ENCODE data around the gene SSTR5.
A peak's percentile ranks its signal among the peaks of the same experiment; 100 is the strongest.
"Not testable (repeated sequence)": the region's sequence is repeated elsewhere in the genome, so short reads cannot be mapped to it uniquely, and the experiment has no call there.

The SSTR5 gene

DNA sequence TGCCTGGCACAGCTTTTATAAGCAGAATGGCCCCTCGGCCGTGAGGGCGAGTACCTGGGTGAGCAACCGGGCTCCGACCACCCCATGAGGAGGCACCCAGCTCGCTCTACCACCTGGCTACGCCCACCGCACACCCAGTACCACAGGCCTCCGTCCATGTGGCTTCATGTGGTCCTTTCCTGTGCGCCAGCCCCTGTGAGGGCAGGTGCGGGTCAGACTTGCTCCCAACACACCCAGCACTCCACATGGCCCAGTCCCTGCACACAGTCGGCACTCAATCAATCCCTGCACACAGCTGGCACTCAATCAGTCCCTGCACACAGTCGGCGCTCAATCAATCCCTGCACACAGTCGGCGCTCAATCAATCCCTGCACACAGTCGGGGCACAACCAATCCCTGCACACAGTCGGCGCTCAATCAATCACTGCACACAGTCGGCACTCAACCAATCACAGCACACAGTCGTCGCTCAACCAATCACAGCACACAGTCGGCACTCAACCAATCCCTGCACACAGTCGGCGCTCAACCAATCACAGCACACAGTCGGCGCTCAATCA, 19.5 kb downstream of the SSTR5 start:
- H3K4me2 ChIP-seq: no peak overlapping the region
- H4K20me1 ChIP-seq: peaks cover 0 to 37% (median 27%) of the 10 kb centered on the region in 11 experiments; a peak in 15 of 22 replicates
- H3K36me3 ChIP-seq: no peaks in the 10 kb centered on the region
- H3K4me3 ChIP-seq: no peak overlapping the region
- peaks cover 62 to 88% (median 74%) of the 10 kb centered on the region in 11 experiments for H3K27me3 ChIP-seq
- no peak for TF ChIP-seq Cebpa-rat (IDR thresholded peaks at IDR 0.05)
- H3K4me1 ChIP-seq: peaks cover 7 to 49% (median 32%) of the 10 kb centered on the region in 10 experiments; a peak in 19 of 20 replicates
- H3K27ac ChIP-seq: no peak overlapping the region
- H3K9me3 ChIP-seq (replicated peaks in 1 of 11): peaks cover 0 to 26% (median 8%) of the 10 kb centered on the region in 11 experiments; a peak in 16 of 22 replicates
- no peak overlapping the region for H3K9ac ChIP-seq

DNA sequence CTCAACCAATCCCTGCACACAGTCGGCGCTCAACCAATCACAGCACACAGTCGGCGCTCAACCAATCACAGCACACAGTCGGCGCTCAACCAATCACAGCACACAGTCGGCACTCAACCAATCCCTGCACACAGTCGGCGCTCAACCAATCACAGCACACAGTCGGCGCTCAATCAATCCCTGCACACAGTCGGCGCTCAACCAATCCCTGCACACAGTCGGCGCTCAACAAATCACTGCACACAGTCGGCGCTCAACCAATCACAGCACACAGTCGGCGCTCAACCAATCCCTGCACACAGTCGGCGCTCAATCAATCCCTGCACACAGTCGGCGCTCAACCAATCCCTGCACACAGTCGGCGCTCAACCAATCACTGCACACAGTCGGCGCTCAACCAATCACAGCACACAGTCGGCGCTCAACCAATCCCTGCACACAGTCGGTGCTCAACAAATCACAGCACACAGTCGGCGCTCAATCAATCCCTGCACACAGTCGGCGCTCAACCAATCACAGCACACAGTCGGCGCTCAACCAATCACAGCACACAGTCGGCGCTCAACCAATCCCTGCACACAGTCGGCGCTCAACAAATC, 20.2 kb downstream of the SSTR5 start:
- not testable (repeated sequence) for H3K9ac ChIP-seq, H3K4me3 ChIP-seq, H3K27ac ChIP-seq, H3K36me3 ChIP-seq, H3K4me2 ChIP-seq
- Histone ChIP-seq H4K20me1 (peaks cover 0 to 44% (median 31%) of the 10 kb centered on the region in 11 experiments; a peak in 15 of 22 replicates), H3K27me3 (peaks cover 63 to 88% (median 75%) of the 10 kb centered on the region in 11 experiments), H3K4me1 (peaks cover 7 to 56% (median 39%) of the 10 kb centered on the region in 10 experiments; a peak in 19 of 20 replicates), H3K9me3 (replicated peaks in 1 of 11) (peaks cover 0 to 21% (median 8%) of the 10 kb centered on the region in 11 experiments; a peak in 16 of 22 replicates)

DNA sequence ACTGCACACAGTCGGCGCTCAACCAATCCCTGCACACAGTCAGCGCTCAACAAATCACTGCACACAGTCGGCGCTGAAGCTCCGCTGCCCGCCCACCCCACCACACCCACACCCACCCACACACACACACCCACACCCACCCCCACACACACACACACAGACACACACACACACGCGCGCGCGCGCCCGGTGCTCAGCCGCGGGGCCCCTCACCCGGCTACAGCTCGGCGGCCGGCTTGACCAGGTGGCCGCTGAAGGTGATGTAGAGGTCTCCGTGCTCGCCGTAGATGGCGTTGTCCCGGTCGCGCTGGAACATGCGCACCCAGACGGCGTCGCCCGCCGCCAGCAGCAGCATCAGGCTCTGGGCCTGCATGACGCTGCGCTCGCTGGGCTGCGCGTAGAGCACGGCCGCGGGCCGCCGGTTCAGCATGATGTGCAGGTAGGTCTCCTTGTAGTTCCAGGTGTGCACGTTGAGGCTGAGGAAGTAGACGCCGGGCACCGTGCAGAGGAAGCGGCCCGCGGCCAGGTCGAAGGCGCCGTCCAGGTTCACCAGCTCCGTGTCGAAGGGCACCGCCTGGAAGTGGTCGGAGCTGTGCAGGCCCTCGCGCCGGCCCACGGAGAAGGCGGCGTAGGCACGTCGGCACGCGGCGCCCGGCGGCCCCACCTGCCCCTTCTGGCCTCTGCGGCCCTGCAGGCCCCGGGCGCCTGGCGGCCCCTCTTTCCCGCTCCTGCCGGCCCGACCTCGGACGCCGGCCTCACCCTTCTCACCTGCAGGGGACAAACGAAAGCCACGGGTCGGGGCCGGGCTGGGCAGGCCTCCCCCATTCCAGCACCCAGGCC, 21.0 kb downstream of the SSTR5 start:
- Histone ChIP-seq H3K27ac (no peak overlapping the region), H3K4me1 (peaks cover 7 to 63% (median 46%) of the 10 kb centered on the region in 10 experiments; a peak in 19 of 20 replicates)

DNA sequence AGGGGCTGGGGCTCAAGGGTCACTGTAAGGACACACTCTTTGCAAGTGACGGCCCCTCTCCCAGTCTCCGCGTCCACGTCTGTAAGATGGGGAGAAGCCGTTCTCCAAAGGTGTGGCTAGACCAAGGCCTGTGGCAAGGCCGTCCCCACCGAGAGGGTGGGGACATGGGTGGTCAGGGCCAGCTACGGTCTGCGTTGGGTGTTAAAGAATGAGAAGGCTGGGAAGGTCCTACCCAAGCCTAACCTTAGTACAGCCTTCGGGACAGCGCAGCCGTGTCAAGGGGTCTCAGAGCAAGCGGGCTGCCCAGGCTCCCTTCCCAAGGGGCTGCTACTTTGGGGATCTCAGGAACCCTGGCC, 21.6 kb downstream of the SSTR5 start:
- H3K4me3 ChIP-seq: no peak overlapping the region
- TF ChIP-seq Cebpa-rat (IDR thresholded peaks at IDR 0.05): no peak
- peaks cover 51 to 84% (median 72%) of the 10 kb centered on the region in 11 experiments for H3K27me3 ChIP-seq

More for the DNA sequence above, 21.0 kb downstream of the SSTR5 start:
- no peak for TF ChIP-seq Cebpa-rat (IDR thresholded peaks at IDR 0.05)
- H3K27me3 ChIP-seq: peaks cover 57 to 88% (median 75%) of the 10 kb centered on the region in 11 experiments
- H3K36me3 ChIP-seq: no peaks in the 10 kb centered on the region
- H3K9ac ChIP-seq: no peak overlapping the region
- H3K4me2 ChIP-seq: no peak overlapping the region
- H3K4me3 ChIP-seq: no peak overlapping the region
- H3K9me3 ChIP-seq (replicated peaks in 1 of 11): peaks cover 0 to 14% (median 8%) of the 10 kb centered on the region in 11 experiments; a peak in 16 of 22 replicates
- H4K20me1 ChIP-seq: peaks cover 0 to 52% (median 35%) of the 10 kb centered on the region in 11 experiments; a peak in 15 of 22 replicates

DNA sequence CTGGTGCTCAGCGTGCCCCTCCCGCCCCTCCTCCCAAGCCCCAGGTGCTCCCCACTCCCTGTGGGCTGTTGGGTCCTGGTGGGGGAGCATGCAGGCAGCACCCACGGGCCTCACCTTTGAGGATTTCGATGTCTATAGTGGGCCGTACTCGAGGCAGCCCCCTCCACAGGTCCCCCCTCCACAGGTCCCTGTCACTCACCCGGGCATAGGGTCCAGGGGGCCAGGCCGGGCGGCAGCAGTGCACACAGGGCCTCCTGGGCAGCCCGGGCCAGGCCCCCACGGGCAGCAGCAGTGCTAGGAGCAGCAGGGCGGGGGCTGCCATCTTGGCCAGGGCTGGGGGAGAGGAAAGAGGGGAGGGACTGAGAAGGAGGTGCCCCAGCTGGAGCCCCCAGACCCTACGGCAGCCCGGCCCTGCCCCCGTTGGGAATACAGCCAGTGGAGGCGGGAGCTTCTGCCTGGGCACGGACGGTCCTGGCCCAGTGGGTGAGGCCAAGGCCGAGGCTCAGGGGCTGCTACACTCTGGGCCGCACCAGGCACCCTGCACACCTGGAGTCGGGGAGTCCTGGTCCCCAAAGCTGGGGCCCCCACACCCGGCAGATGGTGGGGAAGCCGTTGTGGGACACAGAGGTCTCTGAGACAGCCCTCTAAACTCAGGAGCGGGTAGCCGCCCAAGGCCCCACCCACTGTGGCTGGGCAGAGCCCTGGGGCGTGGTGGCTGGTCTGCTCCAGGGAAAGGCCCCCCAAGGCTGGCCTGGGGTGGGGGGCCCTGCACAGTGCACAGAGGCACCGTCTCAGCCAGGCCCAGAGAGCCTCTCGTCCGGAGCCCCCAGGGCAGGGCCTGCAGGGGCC, 22.3 kb downstream of the SSTR5 start:
- Histone ChIP-seq H3K4me1 (peaks cover 5 to 75% (median 56%) of the 10 kb centered on the region in 10 experiments; a peak in 19 of 20 replicates), H3K9ac (no peak overlapping the region), H3K4me3 (no peak overlapping the region), H3K36me3 (no peaks in the 10 kb centered on the region), H3K4me2 (peak overlapping the region in 6 of 11 experiments; percentile 56 to 92 (median 77); a peak in 9 of 22 replicates), H3K9me3 (replicated peaks in 1 of 11) (peaks cover 0 to 9% (median 7%) of the 10 kb centered on the region in 11 experiments; a peak in 13 of 22 replicates), H4K20me1 (peaks cover 0 to 64% (median 36%) of the 10 kb centered on the region in 11 experiments; a peak in 15 of 22 replicates), H3K27ac (no peak overlapping the region), H3K27me3 (peaks cover 44 to 84% (median 67%) of the 10 kb centered on the region in 11 experiments)
- TF ChIP-seq Cebpa-rat (IDR thresholded peaks at IDR 0.05): no peak

More for the DNA sequence above, 21.6 kb downstream of the SSTR5 start:
- H3K36me3 ChIP-seq: no peaks in the 10 kb centered on the region
- peak overlapping the region in 3 of 11 experiments; percentile 79 to 92 (median 86); a peak in 2 of 22 replicates for H3K4me2 ChIP-seq
- peaks cover 7 to 69% (median 50%) of the 10 kb centered on the region in 10 experiments; a peak in 19 of 20 replicates for H3K4me1 ChIP-seq
- no peak overlapping the region for H3K27ac ChIP-seq
- H3K9me3 ChIP-seq (replicated peaks in 1 of 11): peaks cover 0 to 10% (median 7%) of the 10 kb centered on the region in 11 experiments; a peak in 13 of 22 replicates
- H4K20me1 ChIP-seq: peaks cover 0 to 57% (median 36%) of the 10 kb centered on the region in 11 experiments; a peak in 15 of 22 replicates
- H3K9ac ChIP-seq: no peak overlapping the region

DNA sequence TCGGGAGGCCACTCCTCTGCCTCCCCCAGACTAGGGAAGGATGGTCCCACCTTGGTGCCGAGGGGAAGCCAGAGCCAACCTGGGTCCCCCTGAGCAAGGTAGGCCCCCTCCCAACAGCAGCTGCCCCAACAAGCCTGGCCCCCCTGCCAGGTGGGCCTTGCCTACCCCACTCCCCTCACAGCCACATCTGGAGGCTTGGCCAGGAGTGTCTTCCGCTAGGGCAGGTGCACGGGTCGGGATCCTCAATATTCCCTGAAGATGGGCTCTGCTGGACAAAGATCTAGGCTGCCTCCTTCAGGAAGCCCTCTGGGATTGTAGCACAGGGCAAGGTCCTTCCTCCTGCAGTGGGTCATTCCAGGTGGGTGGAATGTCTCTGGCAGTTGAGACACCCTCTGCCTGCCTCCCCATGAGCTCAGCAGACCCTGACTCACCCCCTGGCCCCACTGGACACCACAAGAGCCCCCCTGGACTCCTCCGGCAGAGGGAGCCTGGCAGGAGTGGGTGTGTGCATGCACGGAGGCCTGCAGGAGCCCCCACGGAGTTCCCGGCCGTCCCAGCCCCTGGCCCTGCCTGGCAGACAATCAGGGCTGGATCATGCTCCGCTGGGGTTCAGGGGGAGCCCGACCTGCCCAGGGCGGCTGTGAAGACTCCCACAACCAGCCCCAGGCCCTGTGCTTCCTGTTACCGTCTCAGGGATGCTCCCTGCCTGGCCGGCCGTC, 23.1 kb downstream of the SSTR5 start:
- Histone ChIP-seq H3K9ac (no peak overlapping the region), H3K4me1 (peaks cover 0 to 72% (median 49%) of the 10 kb centered on the region in 10 experiments; a peak in 16 of 20 replicates), H3K27me3 (peaks cover 36 to 82% (median 59%) of the 10 kb centered on the region in 11 experiments), H3K9me3 (replicated peaks in 1 of 11) (peaks cover 0 to 9% (median 7%) of the 10 kb centered on the region in 11 experiments; a peak in 13 of 22 replicates), H3K27ac (no peak overlapping the region), H3K36me3 (no peaks in the 10 kb centered on the region), H4K20me1 (peaks cover 0 to 70% (median 36%) of the 10 kb centered on the region in 11 experiments; a peak in 15 of 22 replicates), H3K4me2 (peak overlapping the region in 8 of 11 experiments; percentile 56 to 92 (median 73); a peak in 13 of 22 replicates), H3K4me3 (no peak overlapping the region)
- TF ChIP-seq Cebpa-rat (IDR thresholded peaks at IDR 0.05): no peak

Data from BLaER1 treated with 17β-estradiol and CSF1 and Interleukin-3, amounts not matched to agents 10 nM and 100 nM (cell line).